IPS-15b (cell line): ENCODE data around the gene SPARC.

Source experiments
- H3K27me3 ChIP-seq: one replicate; pipeline ENCODE4 v1.6.1; 2013; ENCODE audit warnings: low read length; ENCODE audit not compliant: control insufficient read depth, insufficient read depth
- H3K36me3 ChIP-seq: one replicate; pipeline ENCODE4 v1.6.1; 2013; ENCODE audit warnings: low read length; ENCODE audit not compliant: control insufficient read depth, insufficient read depth
- H3K4me1 ChIP-seq: one replicate; pipeline ENCODE4 v1.6.1; 2013; ENCODE audit warnings: mild to moderate bottlenecking, low read length; ENCODE audit not compliant: control insufficient read depth, insufficient read depth
- H3K4me3 ChIP-seq: one replicate; pipeline ENCODE4 v1.5.1; 2013; ENCODE audit warnings: low read depth, low read length
- H3K9ac ChIP-seq: one replicate; pipeline ENCODE4 v1.6.1; 2013; ENCODE audit warnings: low read depth, mild to moderate bottlenecking, low read length
- H3K9me3 ChIP-seq: one replicate; pipeline ENCODE4 v1.6.1; 2013; ENCODE audit warnings: mild to moderate bottlenecking, low read length; ENCODE audit not compliant: control insufficient read depth, insufficient read depth

The SPARC gene

GRCh38 chr5:151664694-151665585 lies 21.8 kb downstream of the SPARC start:
- Histone ChIP-seq H3K9ac (no peak overlapping the region), H3K36me3 (peaks cover 65% of the 10 kb centered on the region), H3K4me1 (no peaks in the 10 kb centered on the region), H3K4me3 (no peak overlapping the region), H3K9me3 (no peaks in the 10 kb centered on the region), H3K27me3 (no peaks in the 10 kb centered on the region)

GRCh38 chr5:151663617-151664293 lies 23.0 kb downstream of the SPARC start:
- H3K36me3 ChIP-seq = peaks cover 55% of the 10 kb centered on the region
- no peaks in the 10 kb centered on the region for H3K27me3 ChIP-seq
- peaks cover 3% of the 10 kb centered on the region for H3K4me1 ChIP-seq
- no peaks in the 10 kb centered on the region for H3K9me3 ChIP-seq
- no peak overlapping the region for H3K4me3 ChIP-seq
- H3K9ac ChIP-seq = no peak overlapping the region

GRCh38 chr5:151662805-151663204 lies 23.9 kb downstream of the SPARC start:
- peaks cover 46% of the 10 kb centered on the region for H3K36me3 ChIP-seq
- no peak overlapping the region for H3K9ac ChIP-seq
- H3K4me3 ChIP-seq = no peak overlapping the region
- H3K9me3 ChIP-seq = no peaks in the 10 kb centered on the region
- peaks cover 3% of the 10 kb centered on the region for H3K4me1 ChIP-seq
- no peaks in the 10 kb centered on the region for H3K27me3 ChIP-seq

- Histone ChIP-seq H3K27me3 (no peaks in the 10 kb centered on the region), H3K36me3 (peaks cover 40% of the 10 kb centered on the region), H3K9ac (no peak overlapping the region), H3K4me3 (no peak overlapping the region), H3K4me1 (peaks cover 3% of the 10 kb centered on the region), H3K9me3 (no peaks in the 10 kb centered on the region)
These were observed 24.6 kb downstream of the SPARC start for GRCh38 chr5:151661968-151662732.

GRCh38 chr5:151660616-151661495 lies 25.9 kb downstream of the SPARC start:
- Histone ChIP-seq H3K36me3 (peaks cover 30% of the 10 kb centered on the region), H3K27me3 (no peaks in the 10 kb centered on the region), H3K4me3 (no peak overlapping the region), H3K9ac (no peak overlapping the region), H3K4me1 (peaks cover 3% of the 10 kb centered on the region), H3K9me3 (no peaks in the 10 kb centered on the region)

GRCh38 chr5:151659001-151659754 lies 27.5 kb downstream of the SPARC start:
- peaks cover 14% of the 10 kb centered on the region for H3K36me3 ChIP-seq
- no peak overlapping the region for H3K9ac ChIP-seq
- H3K9me3 ChIP-seq = no peaks in the 10 kb centered on the region
- H3K4me1 ChIP-seq = peaks cover 3% of the 10 kb centered on the region
- H3K4me3 ChIP-seq = no peak overlapping the region
- no peaks in the 10 kb centered on the region for H3K27me3 ChIP-seq

- Histone ChIP-seq H3K4me1 (peaks cover 3% of the 10 kb centered on the region), H3K4me3 (no peak overlapping the region), H3K9ac (no peak overlapping the region), H3K27me3 (no peaks in the 10 kb centered on the region), H3K36me3 (no peaks in the 10 kb centered on the region), H3K9me3 (no peaks in the 10 kb centered on the region)
These were observed 29.6 kb downstream of the SPARC start for GRCh38 chr5:151657114-151657513.

- Histone ChIP-seq H3K27me3 (no peaks in the 10 kb centered on the region), H3K4me1 (peaks cover 3% of the 10 kb centered on the region), H3K36me3 (no peaks in the 10 kb centered on the region), H3K4me3 (no peak overlapping the region), H3K9me3 (no peaks in the 10 kb centered on the region), H3K9ac (no peak overlapping the region)
These were observed 30.4 kb downstream of the SPARC start for GRCh38 chr5:151656311-151656710.

- Histone ChIP-seq H3K9me3 (no peaks in the 10 kb centered on the region), H3K9ac (no peak overlapping the region), H3K4me1 (no peaks in the 10 kb centered on the region), H3K36me3 (no peaks in the 10 kb centered on the region), H3K27me3 (no peaks in the 10 kb centered on the region), H3K4me3 (no peak overlapping the region)
These were observed 34.6 kb downstream of the SPARC start for GRCh38 chr5:151651997-151652645.

GRCh38 chr5:151648988-151649387 lies 37.7 kb downstream of the SPARC start:
- no peaks in the 10 kb centered on the region for H3K36me3 ChIP-seq
- no peaks in the 10 kb centered on the region for H3K4me1 ChIP-seq
- H3K9me3 ChIP-seq = no peaks in the 10 kb centered on the region
- H3K27me3 ChIP-seq = peaks cover 2% of the 10 kb centered on the region
- no peak overlapping the region for H3K4me3 ChIP-seq
- H3K9ac ChIP-seq = no peak overlapping the region
